Measurements from ENCODE around the gene ARL2BP. TPM values are rescaled to one million over a fixed set of nuclear protein-coding genes. Genes with fewer than 3 reads are reported as not detected.

Gene ARL2BP
- total RNA-seq, 4 donors from 2014 or later, result 48.8 to 67.3 (median 65.0) TPM

DNA sequence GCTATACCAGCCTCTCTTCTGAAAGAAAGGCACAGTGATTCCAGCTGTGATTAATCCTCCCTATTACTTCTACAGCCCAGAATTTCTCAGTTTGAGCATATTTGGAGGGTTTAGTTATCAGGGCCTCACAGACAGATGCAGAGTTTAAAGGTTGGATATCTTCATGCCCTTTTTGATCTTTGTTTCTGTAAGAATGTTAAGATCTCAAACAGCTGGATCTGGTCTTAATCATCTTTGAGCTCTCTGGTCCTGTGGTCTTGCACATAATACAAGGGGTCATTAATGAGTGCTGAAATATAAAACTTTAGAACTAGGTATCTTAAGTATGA lies 9.1 kb upstream of the ARL2BP start:
- DNase-seq (ENCODE audit: low spot score) (no peak), ATAC-seq (ENCODE audit: low FRiP score) (no peak)
- TF ChIP-seq, protein P1, sequence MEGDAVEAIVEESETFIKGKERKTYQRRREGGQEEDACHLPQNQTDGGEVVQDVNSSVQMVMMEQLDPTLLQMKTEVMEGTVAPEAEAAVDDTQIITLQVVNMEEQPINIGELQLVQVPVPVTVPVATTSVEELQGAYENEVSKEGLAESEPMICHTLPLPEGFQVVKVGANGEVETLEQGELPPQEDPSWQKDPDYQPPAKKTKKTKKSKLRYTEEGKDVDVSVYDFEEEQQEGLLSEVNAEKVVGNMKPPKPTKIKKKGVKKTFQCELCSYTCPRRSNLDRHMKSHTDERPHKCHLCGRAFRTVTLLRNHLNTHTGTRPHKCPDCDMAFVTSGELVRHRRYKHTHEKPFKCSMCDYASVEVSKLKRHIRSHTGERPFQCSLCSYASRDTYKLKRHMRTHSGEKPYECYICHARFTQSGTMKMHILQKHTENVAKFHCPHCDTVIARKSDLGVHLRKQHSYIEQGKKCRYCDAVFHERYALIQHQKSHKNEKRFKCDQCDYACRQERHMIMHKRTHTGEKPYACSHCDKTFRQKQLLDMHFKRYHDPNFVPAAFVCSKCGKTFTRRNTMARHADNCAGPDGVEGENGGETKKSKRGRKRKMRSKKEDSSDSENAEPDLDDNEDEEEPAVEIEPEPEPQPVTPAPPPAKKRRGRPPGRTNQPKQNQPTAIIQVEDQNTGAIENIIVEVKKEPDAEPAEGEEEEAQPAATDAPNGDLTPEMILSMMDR (IDR thresholded peaks at IDR 0.05), result no peak

DNA sequence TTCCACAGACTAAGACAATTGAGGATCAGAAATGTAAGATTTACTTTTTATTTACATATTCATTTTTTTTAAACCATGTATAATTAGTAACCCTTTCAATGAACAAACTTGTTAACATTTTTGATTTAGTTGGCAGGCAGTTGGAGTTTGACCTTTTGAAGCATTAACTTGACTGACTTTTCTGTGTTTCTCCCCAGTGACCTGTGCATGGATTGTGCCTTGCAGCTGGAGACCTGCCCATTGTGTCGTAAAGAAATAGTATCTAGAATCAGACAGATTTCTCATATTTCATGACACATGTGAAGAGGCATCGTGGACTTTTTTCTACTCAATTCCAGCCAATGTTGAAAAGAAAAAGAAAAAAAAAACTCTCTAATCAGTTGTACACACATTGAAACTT lies 6.4 kb upstream of the ARL2BP start:
- ATAC-seq (ENCODE audit: low FRiP score) (no peak), DNase-seq (ENCODE audit: low spot score) (no peak)
- TF ChIP-seq, protein P1 (IDR thresholded peaks at IDR 0.05), result no peak

DNA sequence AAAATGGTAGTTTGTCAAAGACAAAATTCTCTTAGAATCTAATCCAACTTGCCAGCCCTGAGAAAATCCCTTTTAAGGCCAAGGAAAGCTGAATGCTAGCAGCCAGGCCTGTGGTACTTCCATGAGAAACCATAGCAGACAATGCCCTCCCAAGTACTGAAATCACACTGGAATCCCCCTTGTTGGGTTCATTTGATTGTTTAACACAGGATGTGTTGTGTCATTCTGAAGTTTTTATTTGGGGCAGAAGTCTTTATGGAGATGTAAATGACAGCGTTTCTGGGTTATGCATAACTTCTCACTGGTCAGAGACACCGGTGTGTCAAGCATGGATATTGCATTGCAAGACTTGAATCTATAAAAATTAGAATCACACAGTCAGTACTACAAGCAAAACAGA lies 6.0 kb upstream of the ARL2BP start:
- DNase-seq (ENCODE audit: low spot score), result no peak
- ATAC-seq (ENCODE audit: low FRiP score), result no peak
- TF ChIP-seq, protein P1 (IDR thresholded peaks at IDR 0.05), result no peak

DNA sequence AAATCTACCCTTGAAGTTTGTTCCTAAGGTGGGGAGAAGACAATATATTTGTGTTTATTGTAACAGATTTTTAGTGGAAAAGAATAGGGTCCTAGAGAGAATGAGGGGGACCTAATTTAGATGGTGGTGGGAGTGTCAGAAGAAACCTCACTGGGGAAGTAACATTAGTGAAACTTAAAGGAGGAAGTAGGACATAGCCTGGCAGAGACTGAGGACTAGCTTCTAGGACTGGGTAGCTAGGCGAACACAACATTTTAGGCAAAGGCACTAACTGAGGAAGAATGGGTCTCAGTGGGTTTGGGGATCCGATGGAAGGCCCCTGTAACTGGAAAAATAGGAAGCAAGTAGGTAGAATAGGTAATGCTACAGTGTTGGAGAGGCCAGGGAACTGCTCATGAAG lies 4.2 kb upstream of the ARL2BP start:
- TF ChIP-seq, protein P1 (IDR thresholded peaks at IDR 0.05), result no peak
- ATAC-seq (ENCODE audit: low FRiP score) (no peak), DNase-seq (ENCODE audit: low spot score) (no peak)

DNA sequence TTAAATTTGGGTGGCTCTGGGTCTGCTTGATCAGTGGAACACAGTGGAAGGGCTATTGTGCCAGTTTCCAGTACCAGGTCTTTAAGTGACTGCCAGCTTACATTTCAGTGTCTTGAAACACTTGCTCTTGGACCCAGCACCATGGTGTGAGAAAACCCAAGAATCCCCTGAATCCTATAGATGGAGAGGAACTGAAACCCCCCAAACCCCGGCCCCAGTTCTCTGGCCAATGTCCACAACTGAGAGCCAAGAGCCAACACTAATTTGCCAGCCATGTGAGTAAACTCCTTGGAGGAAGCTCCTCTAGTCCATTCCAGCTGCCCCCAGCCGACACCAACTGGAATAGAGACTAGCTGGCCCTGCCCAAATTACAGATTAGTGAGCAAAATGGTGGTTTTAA lies 2.4 kb upstream of the ARL2BP start:
- TF ChIP-seq, protein P1 (IDR thresholded peaks at IDR 0.05), result no peak
- ATAC-seq (ENCODE audit: low FRiP score) (no peak), DNase-seq (ENCODE audit: low spot score) (no peak)

DNA sequence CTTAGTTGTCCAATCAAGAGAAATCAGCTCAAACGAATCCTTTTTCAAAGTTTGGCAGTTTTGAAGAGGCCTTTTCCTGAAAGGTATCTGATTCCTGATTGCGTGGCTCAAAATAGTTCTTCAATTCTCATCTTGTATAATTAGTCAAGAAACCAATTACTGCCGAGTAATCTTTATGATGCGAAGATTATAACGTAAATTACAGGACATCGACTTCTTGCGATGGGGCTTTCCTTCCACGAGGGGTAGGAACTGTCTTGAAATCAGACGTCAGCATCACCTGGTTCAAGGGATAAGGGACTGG lies 644 bp upstream of the ARL2BP start:
- TF ChIP-seq, protein P1 (IDR thresholded peaks at IDR 0.05), result no peak
- no peak for DNase-seq (ENCODE audit: low spot score)
- ATAC-seq (ENCODE audit: low FRiP score), result peak; percentile 65

DNA sequence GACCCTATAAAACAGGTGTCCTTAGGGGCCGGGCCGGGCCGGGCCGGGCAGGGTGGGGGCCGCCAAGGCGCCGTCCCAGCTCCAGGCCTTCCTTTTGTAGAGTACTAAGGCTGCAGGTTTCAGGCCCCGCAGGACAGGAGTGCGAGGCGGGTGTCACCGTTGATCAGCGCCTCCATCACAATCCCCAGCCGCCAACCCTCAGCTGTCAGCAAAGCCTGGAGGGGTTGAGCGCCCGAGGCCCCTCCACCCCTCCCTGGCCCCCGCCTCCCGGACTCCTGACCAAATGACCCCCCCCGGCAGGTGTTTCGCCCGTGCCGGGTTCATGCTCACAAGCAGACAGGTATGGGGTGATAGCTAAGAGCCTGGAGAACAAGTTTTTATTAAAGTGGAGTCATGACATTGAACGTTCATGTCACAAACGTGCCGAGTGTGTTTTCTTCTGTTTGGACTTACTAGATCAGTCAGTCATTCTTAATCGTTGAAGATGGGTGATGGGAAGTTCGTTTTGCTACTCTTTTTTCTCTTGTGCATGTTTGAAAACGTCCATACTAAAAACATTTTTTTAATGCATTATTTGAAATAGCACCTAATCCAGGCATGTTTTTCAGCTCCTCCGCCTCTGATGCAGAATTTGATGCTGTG lies 534 bp downstream of the ARL2BP start:
- DNase-seq (ENCODE audit: low spot score), result no peak
- TF ChIP-seq, protein P1 (IDR thresholded peaks at IDR 0.05), result no peak
- ATAC-seq (ENCODE audit: low FRiP score), result peak; percentile 41

Measured in omental fat pad (tissue), 4 donors.